Testis (tissue), 3 donors: ENCODE results near the gene EPN1. TPM values are rescaled to one million over a fixed set of nuclear protein-coding genes. Genes with fewer than 3 reads are reported as not detected.

Source experiments
- DNase-seq: peaks from one replicate; pipeline ENCODE4 v3.0.0-alpha.2; 2019
- H3K27ac ChIP-seq, 2 donors: fragments of 200-600 bp; sonication (generic); one replicate each; pipeline ENCODE4 v1.5.1; 2019
- H3K27me3 ChIP-seq: fragments of 200-600 bp; sonication (generic); one replicate; pipeline ENCODE4 v1.5.1; 2019
- H3K36me3 ChIP-seq: fragments of 200-600 bp; sonication (generic); one replicate; pipeline ENCODE4 v1.5.1; 2017; ENCODE audit warnings: low read depth; ENCODE audit errors: missing control alignments
- H3K4me1 ChIP-seq: fragments of 200-600 bp; sonication (generic); one replicate; pipeline ENCODE4 v1.5.1; 2019
- H3K4me3 ChIP-seq, 2 donors: fragments of 200-600 bp; sonication (generic); one replicate each; pipeline ENCODE4 v1.5.1; 2017 to 2019
- H3K9me3 ChIP-seq: fragments of 200-600 bp; sonication (generic); one replicate; pipeline ENCODE4 v1.5.1; 2017
- POLR2A ChIP-seq: fragments of 450-650 bp; IDR thresholded peaks from one replicate; pipeline ENCODE4 v1.6.1; 2017; ENCODE audit warnings: antibody characterized with exemption, mild to moderate bottlenecking, moderate library complexity
- WGBS, 2 donors: methylation state at CpG; one replicate each; pipeline ENCODE4 v1.1.5; 2018; 5-methylcytosine and 5-hydroxymethylcytosine counted together
- intact Hi-C: fragments of 100-400 bp; cut with DNase I; formaldehyde crosslinking; loops from one replicate; pipeline ENCODE4 v1.15.1; 2023; ENCODE audit warnings: low total_unique reads
- polyA plus RNA-seq: library from polyadenylated mRNA; stranded (reverse); fragments of 350-450 nt; fragmentation: Illumina TruSeq; extraction: RNeasy Lipid Tissue Mini Kit (QIAGEN cat#74804); gene quantifications from one replicate; pipeline ENCODE4 v1.2.3, GENCODE V29; 2014; ENCODE audit warnings: low read depth, low replicate concordance; ENCODE audit not compliant: insufficient read depth
- total RNA-seq, 2 donors: library from RNA; depleted of rRNA; stranded (reverse); fragments of >200 nt; gene quantifications; one replicate each; pipeline ENCODE4 v1.2.3, GENCODE V29; 2016
- TF ChIP-seq, protein P1 (sequence below), 3 experiments: fragments of 450-650 bp in 2 of 3; fragments of 200-600 bp in 1 of 3; sonication (generic) in 1 of 3; IDR thresholded peaks; one replicate each; pipeline ENCODE4 v1.5.1; 2016 to 2019; ENCODE audit warnings: antibody characterized with exemption in 3 of 3, mild to moderate bottlenecking in 2 of 3, moderate library complexity in 1 of 3

EPN1 gene
- total and polyA plus RNA-seq, 3 donors from 2014 or later = 134 to 303 (median 176) TPM

DNA sequence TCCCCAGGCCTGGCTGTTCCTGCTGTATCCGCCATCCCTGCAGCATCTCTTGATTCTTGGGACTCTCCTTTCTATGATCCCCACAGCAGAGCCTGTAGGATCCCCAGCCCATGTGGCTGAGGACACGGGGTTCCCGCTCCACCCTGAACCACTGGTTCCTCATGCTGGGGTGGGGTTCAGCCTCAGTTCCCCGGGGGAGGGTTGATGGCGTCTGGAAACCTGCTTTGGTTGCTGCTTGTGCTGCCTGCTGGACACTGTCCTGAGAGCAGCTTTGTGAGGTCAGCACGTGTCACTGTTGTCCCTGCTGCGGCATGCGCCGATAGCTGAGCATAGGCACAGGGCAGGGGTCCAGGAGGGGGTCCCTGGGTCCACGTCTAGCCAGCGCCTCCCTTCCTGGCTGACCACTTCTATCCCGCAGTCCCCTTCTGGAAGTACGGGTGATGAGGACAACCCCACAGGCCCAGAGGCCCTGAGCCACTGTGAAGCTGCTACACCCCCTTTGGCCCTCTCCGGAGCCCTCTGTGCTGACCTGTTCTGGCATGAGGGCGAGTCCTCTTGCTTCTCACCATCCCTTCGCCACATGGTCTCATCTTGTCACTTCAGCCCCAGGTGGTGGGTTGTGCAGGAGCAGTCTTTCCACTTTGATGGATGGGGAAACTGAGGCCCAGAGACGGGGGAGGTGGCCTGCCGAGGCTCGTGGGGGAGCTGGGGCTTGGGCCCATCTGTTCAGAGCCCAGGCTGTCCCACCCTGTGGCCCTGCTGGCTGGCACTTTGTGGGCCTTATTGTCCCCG lies 5.5 kb downstream of the EPN1 start:
- WGBS, 2 donors = 73 to 77% methylated on average over 12 to 20 of the region's 20 CpGs
- TF ChIP-seq, protein P1, sequence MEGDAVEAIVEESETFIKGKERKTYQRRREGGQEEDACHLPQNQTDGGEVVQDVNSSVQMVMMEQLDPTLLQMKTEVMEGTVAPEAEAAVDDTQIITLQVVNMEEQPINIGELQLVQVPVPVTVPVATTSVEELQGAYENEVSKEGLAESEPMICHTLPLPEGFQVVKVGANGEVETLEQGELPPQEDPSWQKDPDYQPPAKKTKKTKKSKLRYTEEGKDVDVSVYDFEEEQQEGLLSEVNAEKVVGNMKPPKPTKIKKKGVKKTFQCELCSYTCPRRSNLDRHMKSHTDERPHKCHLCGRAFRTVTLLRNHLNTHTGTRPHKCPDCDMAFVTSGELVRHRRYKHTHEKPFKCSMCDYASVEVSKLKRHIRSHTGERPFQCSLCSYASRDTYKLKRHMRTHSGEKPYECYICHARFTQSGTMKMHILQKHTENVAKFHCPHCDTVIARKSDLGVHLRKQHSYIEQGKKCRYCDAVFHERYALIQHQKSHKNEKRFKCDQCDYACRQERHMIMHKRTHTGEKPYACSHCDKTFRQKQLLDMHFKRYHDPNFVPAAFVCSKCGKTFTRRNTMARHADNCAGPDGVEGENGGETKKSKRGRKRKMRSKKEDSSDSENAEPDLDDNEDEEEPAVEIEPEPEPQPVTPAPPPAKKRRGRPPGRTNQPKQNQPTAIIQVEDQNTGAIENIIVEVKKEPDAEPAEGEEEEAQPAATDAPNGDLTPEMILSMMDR (IDR thresholded peaks at IDR 0.05) = no peak
- no peak for TF ChIP-seq POLR2A
- Histone ChIP-seq H3K4me1 (peaks cover 61% of the 10 kb centered on the region), H3K27ac (peak overlapping the region in 1 of 2 donors; percentile 71), H3K4me3 (no peak overlapping the region), H3K9me3 (no peaks in the 10 kb centered on the region), H3K27me3 (no peaks in the 10 kb centered on the region), H3K36me3 (no peaks in the 10 kb centered on the region)
- intact Hi-C loops = no loop called here
- DNase-seq = peak; percentile 39

DNA sequence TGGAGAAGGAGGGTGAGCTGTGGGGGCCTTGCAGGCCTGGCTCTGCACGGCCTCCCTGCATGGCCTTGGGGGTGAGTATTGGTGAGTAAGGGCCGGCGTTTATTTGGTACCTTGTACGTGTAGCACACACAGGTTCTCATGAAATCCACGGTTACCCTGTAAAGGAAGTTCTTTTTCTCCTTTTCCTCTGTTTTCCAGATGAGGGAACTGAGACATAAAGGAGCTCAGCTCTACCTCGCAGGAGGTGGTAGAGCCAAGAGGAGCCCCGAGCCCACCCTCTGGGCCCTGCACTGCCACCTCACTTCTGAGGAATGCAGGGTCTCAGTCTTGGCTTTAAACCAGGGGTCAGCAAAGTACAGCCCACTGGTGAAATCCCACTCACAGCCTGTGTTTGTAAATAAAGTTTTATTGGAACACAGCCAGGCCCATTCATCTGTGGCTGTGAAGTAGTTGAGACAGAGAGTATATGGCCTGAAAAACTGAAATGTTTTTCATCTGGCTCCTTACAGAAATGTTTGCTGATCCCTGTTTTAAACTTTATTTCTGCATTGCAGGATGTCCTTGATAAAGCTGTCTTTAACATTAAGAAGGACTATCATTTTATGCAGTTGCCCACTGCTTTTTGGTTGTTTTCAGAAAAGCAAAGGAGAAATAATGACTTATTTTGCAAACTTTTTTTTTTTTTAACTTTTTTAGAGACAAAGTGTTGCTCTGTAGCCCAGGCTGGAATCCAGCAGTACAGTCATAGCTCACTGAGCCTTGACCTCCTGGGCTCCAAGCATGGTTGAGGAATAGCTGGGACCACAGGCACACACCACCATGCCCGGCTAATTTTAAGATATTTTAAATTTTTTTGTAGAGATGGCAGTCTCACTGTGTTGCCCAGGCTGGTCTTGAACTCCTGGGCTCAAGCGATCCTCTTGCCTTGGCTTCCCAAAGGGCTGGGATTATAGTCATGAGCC lies 6.4 kb downstream of the EPN1 start:
- Histone ChIP-seq H3K27me3 (no peaks in the 10 kb centered on the region), H3K27ac (peak overlapping the region in 1 of 2 donors; percentile 71), H3K4me1 (peaks cover 58% of the 10 kb centered on the region), H3K9me3 (no peaks in the 10 kb centered on the region), H3K4me3 (no peak overlapping the region), H3K36me3 (no peaks in the 10 kb centered on the region)
- TF ChIP-seq, protein P1 (IDR thresholded peaks at IDR 0.05) = no peak
- no peak for TF ChIP-seq POLR2A
- WGBS, 2 donors = 63 to 70% methylated on average over 9 of the region's 9 CpGs
- intact Hi-C loops = no loop called here
- DNase-seq = peak; percentile 63

DNA sequence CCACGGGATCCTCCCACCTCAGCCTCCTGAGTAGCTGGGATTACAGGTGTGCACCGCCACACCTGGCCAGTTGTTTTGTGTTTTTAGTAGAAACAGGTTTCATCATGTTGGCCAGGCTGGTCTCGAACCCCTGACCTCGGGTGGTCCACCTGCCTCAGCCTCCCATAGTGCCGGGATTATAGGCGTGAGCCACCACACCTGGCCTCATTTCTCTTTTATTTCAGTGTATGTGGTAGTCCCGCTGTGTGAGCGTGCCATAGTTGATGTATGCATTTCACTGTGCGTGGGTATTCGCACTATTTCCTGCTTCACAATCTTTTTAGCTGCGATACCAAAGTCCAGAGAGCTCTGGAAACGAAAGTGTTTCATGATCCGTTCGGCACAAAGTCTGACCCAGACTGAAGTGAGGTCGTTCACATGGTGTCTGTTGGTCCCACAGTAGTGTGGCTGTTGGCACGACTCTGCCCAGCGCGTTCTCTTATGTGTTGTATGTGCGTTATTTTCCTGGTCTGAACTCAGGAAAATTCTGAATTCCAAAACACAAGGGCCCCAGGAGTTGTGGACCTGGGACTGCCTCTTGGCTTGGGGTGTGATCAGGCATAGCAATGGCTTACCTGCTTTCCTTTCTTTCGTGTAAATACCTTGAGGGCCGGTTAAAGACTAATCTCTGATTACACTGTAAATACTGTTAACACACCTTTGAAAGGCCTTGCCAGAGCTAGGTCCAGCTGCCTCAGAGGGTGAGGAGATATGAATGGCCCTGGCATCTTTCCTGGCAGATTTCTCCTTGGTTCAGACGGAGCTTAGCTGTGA lies 8.6 kb downstream of the EPN1 start:
- intact Hi-C loops = no loop called here
- Histone ChIP-seq H3K4me3 (no peak overlapping the region), H3K36me3 (no peaks in the 10 kb centered on the region), H3K27me3 (no peaks in the 10 kb centered on the region), H3K9me3 (no peaks in the 10 kb centered on the region), H3K27ac (no peak overlapping the region), H3K4me1 (peaks cover 51% of the 10 kb centered on the region)
- 78 to 90% methylated on average over 22 of the region's 22 CpGs for WGBS, 2 donors
- DNase-seq = no peak
- no peak for TF ChIP-seq POLR2A
- TF ChIP-seq, protein P1 (IDR thresholded peaks at IDR 0.05) = no peak

DNA sequence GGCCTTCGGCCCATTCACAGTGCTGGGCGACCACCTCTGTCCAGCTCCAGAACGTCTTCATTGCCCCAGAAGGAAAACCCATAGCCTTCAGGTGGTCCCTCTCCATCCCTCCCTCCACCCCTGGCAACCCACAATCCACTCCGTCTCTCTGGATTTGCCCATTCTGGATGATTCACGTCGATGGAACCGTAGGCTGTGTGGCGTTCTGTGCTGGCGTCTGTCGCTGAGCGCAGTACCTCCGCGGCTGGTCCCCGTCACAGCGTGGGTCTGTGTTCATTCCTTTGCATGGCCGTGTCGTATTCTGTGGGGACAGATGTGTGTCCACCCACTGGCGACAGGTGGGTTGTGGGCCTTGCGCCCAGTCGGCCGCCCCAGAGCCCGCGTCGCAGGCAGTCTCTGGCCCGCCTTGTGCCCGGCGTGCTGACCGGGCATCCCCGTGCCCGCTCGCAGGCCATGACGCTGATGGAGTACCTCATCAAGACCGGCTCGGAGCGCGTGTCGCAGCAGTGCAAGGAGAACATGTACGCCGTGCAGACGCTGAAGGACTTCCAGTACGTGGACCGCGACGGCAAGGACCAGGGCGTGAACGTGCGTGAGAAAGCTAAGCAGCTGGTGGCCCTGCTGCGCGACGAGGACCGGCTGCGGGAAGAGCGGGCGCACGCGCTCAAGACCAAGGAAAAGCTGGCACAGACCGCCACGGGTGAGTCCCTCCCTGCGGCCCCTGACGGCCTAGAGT lies 10.1 kb downstream of the EPN1 start:
- H3K4me3 ChIP-seq = no peak overlapping the region
- peaks cover 48% of the 10 kb centered on the region for H3K4me1 ChIP-seq
- no peaks in the 10 kb centered on the region for H3K27me3 ChIP-seq
- no peaks in the 10 kb centered on the region for H3K36me3 ChIP-seq
- 94% methylated on average over 56 to 60 of the region's 60 CpGs for whole genome bisulfite sequencing, 2 donors
- H3K9me3 ChIP-seq = no peaks in the 10 kb centered on the region
- DNase-seq = no peak
- intact Hi-C loops = no loop called here
- no peak overlapping the region for H3K27ac ChIP-seq
- no peak for TF ChIP-seq POLR2A
- TF ChIP-seq, protein P1 (IDR thresholded peaks at IDR 0.05) = no peak
